H9 (cell line): ENCODE data around the gene MAML3. TPM values are rescaled to one million over a fixed set of nuclear protein-coding genes. Genes with fewer than 3 reads are reported as not detected.

ENCODE experiments used
- DNase-seq: peaks from one replicate; pipeline ENCODE4 v3.0.0-alpha.2; 2017
- H2AFZ ChIP-seq: one replicate; pipeline ENCODE4 v1.6.1; 2013; ENCODE audit warnings: mild to moderate bottlenecking, low read length, control low read depth, moderate library complexity
- H2AK5ac ChIP-seq: 2 replicates; pipeline ENCODE4 v1.6.1; 2013; ENCODE audit warnings: low read length, control low read depth, mixed read lengths; ENCODE audit not compliant: insufficient read length
- H2BK120ac ChIP-seq: one replicate; pipeline ENCODE4 v1.6.1; 2013; ENCODE audit warnings: low read depth, mild to moderate bottlenecking, low read length, control low read depth, inconsistent platforms; ENCODE audit not compliant: poor library complexity, severe bottlenecking
- H2BK12ac ChIP-seq: 2 replicates; pipeline ENCODE4 v1.6.1; 2013; ENCODE audit warnings: low read length, control low read depth, mixed read lengths, low read depth; ENCODE audit not compliant: insufficient read length
- H2BK15ac ChIP-seq: 2 replicates; pipeline ENCODE4 v1.6.1; 2013; ENCODE audit warnings: low read depth, low read length, control low read depth
- H2BK20ac ChIP-seq: one replicate; pipeline ENCODE4 v1.6.1; 2013; ENCODE audit warnings: low read depth, mild to moderate bottlenecking, low read length, control low read depth, inconsistent platforms; ENCODE audit not compliant: poor library complexity, severe bottlenecking
- H2BK5ac ChIP-seq: 2 replicates; pipeline ENCODE4 v1.6.1; 2013; ENCODE audit warnings: low read length, control low read depth, mixed read lengths; ENCODE audit not compliant: insufficient read length
- H3K14ac ChIP-seq: 2 replicates; pipeline ENCODE4 v1.6.1; 2013; ENCODE audit warnings: low read length, control low read depth; ENCODE audit not compliant: insufficient read depth
- H3K18ac ChIP-seq: 2 replicates; pipeline ENCODE4 v1.6.1; 2013; ENCODE audit warnings: low read depth, mild to moderate bottlenecking, mixed read lengths, low read length, control low read depth; ENCODE audit not compliant: insufficient read length
- H3K23ac ChIP-seq: 2 replicates; pipeline ENCODE4 v1.6.1; 2013; ENCODE audit warnings: low read length, control low read depth, mixed read lengths, low read depth; ENCODE audit not compliant: insufficient read length
- H3K23me2 ChIP-seq: 2 replicates; pipeline ENCODE4 v1.6.1; 2013; ENCODE audit warnings: low read depth, mild to moderate bottlenecking, mixed read lengths, low read length, control low read depth; ENCODE audit not compliant: insufficient read length, poor library complexity, severe bottlenecking
- H3K27ac ChIP-seq: 2 replicates; pipeline ENCODE4 v1.5.1; 2013; ENCODE audit warnings: low read length, control low read depth, mixed read lengths, low read depth; ENCODE audit not compliant: insufficient read length
- H3K27me3 ChIP-seq: 2 replicates; pipeline ENCODE4 v1.6.1; 2013; ENCODE audit warnings: low read length, control low read depth, inconsistent platforms; ENCODE audit not compliant: insufficient read depth
- H3K4ac ChIP-seq: 2 replicates; pipeline ENCODE4 v1.6.1; 2013; ENCODE audit warnings: low read depth, mild to moderate bottlenecking, control low read depth, inconsistent platforms, low read length, moderate library complexity
- H3K4me1 ChIP-seq: 2 replicates; pipeline ENCODE4 v1.6.1; 2013; ENCODE audit warnings: low read length, control low read depth, inconsistent platforms; ENCODE audit not compliant: insufficient read depth
- H3K4me2 ChIP-seq: 2 replicates; pipeline ENCODE4 v1.6.1; 2013; ENCODE audit warnings: low read length, control low read depth, mixed read lengths; ENCODE audit not compliant: insufficient read length, insufficient read depth
- H3K56ac ChIP-seq: 2 replicates; pipeline ENCODE4 v1.6.1; 2013; ENCODE audit warnings: low read depth, mild to moderate bottlenecking, mixed read lengths, low read length, control low read depth; ENCODE audit not compliant: insufficient read length
- H3K79me1 ChIP-seq: 2 replicates; pipeline ENCODE4 v1.6.1; 2013; ENCODE audit warnings: low read depth, mild to moderate bottlenecking, moderate library complexity, low read length, control low read depth, inconsistent platforms; ENCODE audit not compliant: insufficient read depth, poor library complexity, severe bottlenecking
- H3K79me2 ChIP-seq: 2 replicates; pipeline ENCODE4 v1.6.1; 2013; ENCODE audit warnings: low read length, control low read depth, inconsistent platforms; ENCODE audit not compliant: insufficient read depth
- H3K9ac ChIP-seq: 2 replicates; pipeline ENCODE4 v1.6.1; 2013; ENCODE audit warnings: low read length, control low read depth, mixed read lengths; ENCODE audit not compliant: insufficient read length; ENCODE audit errors: extremely low read depth
- H3K9me3 ChIP-seq: one replicate; pipeline ENCODE4 v1.6.1; 2013; ENCODE audit warnings: low read depth, low read length, inconsistent platforms; ENCODE audit not compliant: control insufficient read depth
- H3T11ph ChIP-seq: one replicate; pipeline ENCODE4 v1.6.1; 2013; ENCODE audit warnings: mild to moderate bottlenecking, low read length, control low read depth, inconsistent platforms
- H4K20me1 ChIP-seq: one replicate; pipeline ENCODE4 v1.6.1; 2013; ENCODE audit not compliant: control insufficient read depth, insufficient read length, insufficient read depth
- H4K5ac ChIP-seq: 2 replicates; pipeline ENCODE4 v1.6.1; 2013; ENCODE audit warnings: low read depth, mild to moderate bottlenecking, mixed read lengths, low read length, control low read depth; ENCODE audit not compliant: insufficient read length
- H4K8ac ChIP-seq: replicated peaks from 2 replicates; pipeline ENCODE4 v1.6.1; 2013; ENCODE audit warnings: low read length, control low read depth, mixed read lengths, low read depth; ENCODE audit not compliant: insufficient read length
- H4K91ac ChIP-seq: 2 replicates; pipeline ENCODE4 v1.6.1; 2013; ENCODE audit warnings: low read depth, mild to moderate bottlenecking, moderate library complexity, mixed read lengths, low read length, control low read depth; ENCODE audit not compliant: insufficient read length
- H3K27ac Mint-ChIP-seq, 3 experiments: 2 replicates in 2 of 3; 3 replicates in 1 of 3; pipeline ENCODE4 v1.8.0; 2020 to 2021; ENCODE audit warnings: mixed read lengths in 3 of 3, mild to moderate bottlenecking in 1 of 3, moderate library complexity in 1 of 3
- H3K27me3 Mint-ChIP-seq: 2 replicates; pipeline ENCODE4 v1.8.0; 2021; ENCODE audit warnings: low read depth, mild to moderate bottlenecking, moderate library complexity, mixed read lengths
- H3K36me3 Mint-ChIP-seq, 3 experiments: 2 replicates in 2 of 3; 3 replicates in 1 of 3; pipeline ENCODE4 v1.8.0; 2020 to 2021; ENCODE audit warnings: low read depth in 3 of 3, mixed read lengths in 3 of 3; ENCODE audit not compliant: insufficient read depth in 1 of 3
- H3K4me1 Mint-ChIP-seq, 2 experiments: 2 replicates each; pipeline ENCODE4 v1.8.0; 2020; ENCODE audit warnings: mixed read lengths in 2 of 2
- H3K4me3 Mint-ChIP-seq, 2 experiments: 2 replicates in 1 of 2; 3 replicates in 1 of 2; pipeline ENCODE4 v1.8.0; 2020 to 2021; ENCODE audit warnings: mild to moderate bottlenecking in 2 of 2, mixed read lengths in 2 of 2, moderate library complexity in 1 of 2
- H3K9me3 Mint-ChIP-seq, 2 experiments: 2 replicates in 1 of 2; 3 replicates in 1 of 2; pipeline ENCODE4 v1.8.0; 2020; ENCODE audit warnings: mild to moderate bottlenecking in 2 of 2, mixed read lengths in 2 of 2, moderate library complexity in 1 of 2
- WGBS: extraction: QIAGEN DNeasy Blood & Tissue Kit; methylation state at CpG from one replicate; pipeline ENCODE4 v1.1.7; 2013; ENCODE audit warnings: missing lambda C conversion rate, low lambda C conversion rate, mixed read lengths; ENCODE audit not compliant: insufficient read length; ENCODE audit errors: extremely low coverage; 5-methylcytosine and 5-hydroxymethylcytosine counted together
- total RNA-seq: library from RNA; stranded (reverse); gene quantifications from 2 replicates; pipeline ENCODE4 v1.2.1, GENCODE V29; 2021
- TF ChIP-seq, protein P1 (sequence below): fragments of 200-600 bp; sonication (generic); conservative IDR thresholded peaks from 3 replicates; pipeline ENCODE4 v1.8.0; 2021; ENCODE audit warnings: antibody characterized with exemption, mild to moderate bottlenecking

The MAML3 gene
- total RNA-seq, 1 experiment from 2014 or later, result 3.9 TPM

DNA sequence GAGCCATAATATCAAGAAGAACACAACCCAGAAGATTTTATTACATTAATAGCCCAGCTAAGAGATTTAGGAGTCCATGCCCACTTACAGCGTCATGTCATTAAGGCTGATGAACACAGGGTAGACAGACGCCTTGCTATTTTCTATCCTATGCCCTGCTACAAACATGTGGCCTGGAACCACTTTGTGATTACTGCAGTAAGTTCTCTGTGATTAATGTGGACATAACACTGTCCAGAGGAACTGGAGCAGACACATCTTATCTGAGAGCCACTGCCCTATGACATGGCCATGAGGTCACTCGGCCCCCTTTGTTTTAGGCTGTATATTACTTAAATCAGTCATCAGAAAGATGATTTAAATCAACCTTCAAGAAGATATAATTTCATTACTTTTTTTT lies 211.7 kb downstream of the MAML3 start:
- DNase-seq, result no peak
- no peak overlapping the region for H3K27ac Mint-ChIP-seq
- no peaks in the 10 kb centered on the region for H3K79me1 ChIP-seq
- no peak overlapping the region for H4K5ac ChIP-seq
- H3K27me3 ChIP-seq, result no peaks in the 10 kb centered on the region
- no peak overlapping the region for H2BK5ac ChIP-seq
- no peak overlapping the region for H4K8ac ChIP-seq
- H3K27ac ChIP-seq, result no peak overlapping the region
- H3K27me3 Mint-ChIP-seq, result no peaks in the 10 kb centered on the region
- H2AK5ac ChIP-seq, result no peak overlapping the region
- H3K9ac ChIP-seq, result no peak overlapping the region
- no CpG with 5 or more reads among the region's 3 CpGs for WGBS
- peaks cover 4% of the 10 kb centered on the region; the same call in 1 of the 2 replicates for H3K4me1 ChIP-seq
- no peak overlapping the region for H3K23ac ChIP-seq
- no peak overlapping the region for H2BK20ac ChIP-seq
- H3K9me3 Mint-ChIP-seq, result no peaks in the 10 kb centered on the region
- H3K4me2 ChIP-seq, result no peak overlapping the region
- H4K91ac ChIP-seq, result no peak overlapping the region
- H4K20me1 ChIP-seq, result no peaks in the 10 kb centered on the region
- H3K36me3 Mint-ChIP-seq, result no peaks in the 10 kb centered on the region; a peak in 1 of 7 replicates
- H3K23me2 ChIP-seq, result no peaks in the 10 kb centered on the region
- no peaks in the 10 kb centered on the region for H3K9me3 ChIP-seq
- H3K18ac ChIP-seq, result no peak overlapping the region
- H2BK12ac ChIP-seq, result no peak overlapping the region
- no peaks in the 10 kb centered on the region for H3K79me2 ChIP-seq
- H3K56ac ChIP-seq, result no peak overlapping the region
- H2AFZ ChIP-seq, result no peak overlapping the region
- H3T11ph ChIP-seq, result no peak overlapping the region
- no peak overlapping the region for H2BK15ac ChIP-seq
- H2BK120ac ChIP-seq, result no peak overlapping the region
- TF ChIP-seq, protein P1, sequence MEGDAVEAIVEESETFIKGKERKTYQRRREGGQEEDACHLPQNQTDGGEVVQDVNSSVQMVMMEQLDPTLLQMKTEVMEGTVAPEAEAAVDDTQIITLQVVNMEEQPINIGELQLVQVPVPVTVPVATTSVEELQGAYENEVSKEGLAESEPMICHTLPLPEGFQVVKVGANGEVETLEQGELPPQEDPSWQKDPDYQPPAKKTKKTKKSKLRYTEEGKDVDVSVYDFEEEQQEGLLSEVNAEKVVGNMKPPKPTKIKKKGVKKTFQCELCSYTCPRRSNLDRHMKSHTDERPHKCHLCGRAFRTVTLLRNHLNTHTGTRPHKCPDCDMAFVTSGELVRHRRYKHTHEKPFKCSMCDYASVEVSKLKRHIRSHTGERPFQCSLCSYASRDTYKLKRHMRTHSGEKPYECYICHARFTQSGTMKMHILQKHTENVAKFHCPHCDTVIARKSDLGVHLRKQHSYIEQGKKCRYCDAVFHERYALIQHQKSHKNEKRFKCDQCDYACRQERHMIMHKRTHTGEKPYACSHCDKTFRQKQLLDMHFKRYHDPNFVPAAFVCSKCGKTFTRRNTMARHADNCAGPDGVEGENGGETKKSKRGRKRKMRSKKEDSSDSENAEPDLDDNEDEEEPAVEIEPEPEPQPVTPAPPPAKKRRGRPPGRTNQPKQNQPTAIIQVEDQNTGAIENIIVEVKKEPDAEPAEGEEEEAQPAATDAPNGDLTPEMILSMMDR, result no peak
- H3K14ac ChIP-seq, result no peak overlapping the region
- no peak overlapping the region for H3K4ac ChIP-seq
- no peak overlapping the region for H3K4me3 Mint-ChIP-seq
- H3K4me1 Mint-ChIP-seq, result peaks cover 10 to 18% of the 10 kb centered on the region in 2 experiments
